ENCODE data around the gene ATP5F1A. TPM values are rescaled to one million over a fixed set of nuclear protein-coding genes. Genes with fewer than 3 reads are reported as not detected.

The ATP5F1A gene
- total RNA-seq, 1 experiment from 2014 or later: 625 TPM

DNA sequence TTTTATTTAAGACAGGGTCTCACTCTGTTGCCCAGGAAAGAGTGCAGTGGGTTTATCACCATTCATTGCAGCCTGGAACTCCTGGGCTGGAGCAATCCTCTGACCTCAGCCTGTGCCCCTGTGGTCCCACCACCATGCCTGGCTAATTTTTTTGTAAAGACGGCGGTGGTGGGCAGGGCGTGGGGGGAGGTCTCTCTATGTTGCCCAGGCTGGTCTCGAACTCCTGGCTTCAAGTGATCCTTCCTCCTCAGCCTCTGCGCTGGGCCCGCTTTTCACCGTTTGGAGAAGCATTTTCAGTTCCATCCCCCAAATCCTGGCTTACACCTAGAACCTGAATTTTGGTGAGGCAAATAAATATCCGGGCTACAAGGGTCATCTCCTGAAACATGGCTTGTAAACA is 1.4 kb upstream of the ATP5F1A start:
- H2BK15ac ChIP-seq (ENCODE audit: low read depth, low read length): no peak overlapping the region
- H3K4me1 ChIP-seq (ENCODE audit: insufficient read depth, low read length): no peaks in the 10 kb centered on the region; the same call in 1 of the 2 replicates
- H4K5ac ChIP-seq (ENCODE audit: insufficient read length, low read depth, low read length): no peak overlapping the region
- no peak overlapping the region for H2BK5ac ChIP-seq (ENCODE audit: insufficient read length, low read length)
- no peak overlapping the region for H3K56ac ChIP-seq (ENCODE audit: insufficient read length, low read depth, low read length)
- no peak overlapping the region for H3K4me2 ChIP-seq (ENCODE audit: insufficient read depth, insufficient read length, low read length)
- H3K27ac ChIP-seq (ENCODE audit: insufficient read length, low read depth, low read length): no peak overlapping the region
- peaks cover 11 to 23% (median 16%) of the 10 kb centered on the region in 3 experiments; a peak in 6 of 7 replicates for H3K36me3 Mint-ChIP-seq (ENCODE audit: insufficient read depth in 1 of 3, low read depth in 3 of 3)
- no peak overlapping the region for H3K18ac ChIP-seq (ENCODE audit: insufficient read length, low read depth, low read length)
- no peak overlapping the region for H3K9ac ChIP-seq (ENCODE audit: extremely low read depth, insufficient read length, low read length)
- H3K9me3 ChIP-seq (ENCODE audit: control insufficient read depth, low read depth, low read length): no peaks in the 10 kb centered on the region
- H3K4ac ChIP-seq (ENCODE audit: low read depth, low read length): no peak overlapping the region
- H4K8ac ChIP-seq (replicated peaks; ENCODE audit: insufficient read length, low read depth, low read length): no peak overlapping the region
- no peaks in the 10 kb centered on the region for H4K20me1 ChIP-seq (ENCODE audit: control insufficient read depth, insufficient read depth, insufficient read length)
- H3K23me2 ChIP-seq (ENCODE audit: insufficient read length, low read depth, low read length, poor library complexity, severe bottlenecking): peaks cover 3% of the 10 kb centered on the region
- H3K9me3 Mint-ChIP-seq: no peaks in the 10 kb centered on the region
- peaks cover 21 to 26% of the 10 kb centered on the region in 2 experiments for H3K4me1 Mint-ChIP-seq
- WGBS (ENCODE audit: extremely low coverage, insufficient read length, low lambda C conversion rate): no CpG with 5 or more reads among the region's 8 CpGs
- no peak overlapping the region for H2AK5ac ChIP-seq (ENCODE audit: insufficient read length, low read length)
- H3K27me3 Mint-ChIP-seq (ENCODE audit: low read depth): no peaks in the 10 kb centered on the region
- H2AFZ ChIP-seq (ENCODE audit: low read length): no peak overlapping the region
- H3K79me1 ChIP-seq (ENCODE audit: insufficient read depth, low read depth, low read length, poor library complexity, severe bottlenecking): no peaks in the 10 kb centered on the region
- TF ChIP-seq, protein P1, sequence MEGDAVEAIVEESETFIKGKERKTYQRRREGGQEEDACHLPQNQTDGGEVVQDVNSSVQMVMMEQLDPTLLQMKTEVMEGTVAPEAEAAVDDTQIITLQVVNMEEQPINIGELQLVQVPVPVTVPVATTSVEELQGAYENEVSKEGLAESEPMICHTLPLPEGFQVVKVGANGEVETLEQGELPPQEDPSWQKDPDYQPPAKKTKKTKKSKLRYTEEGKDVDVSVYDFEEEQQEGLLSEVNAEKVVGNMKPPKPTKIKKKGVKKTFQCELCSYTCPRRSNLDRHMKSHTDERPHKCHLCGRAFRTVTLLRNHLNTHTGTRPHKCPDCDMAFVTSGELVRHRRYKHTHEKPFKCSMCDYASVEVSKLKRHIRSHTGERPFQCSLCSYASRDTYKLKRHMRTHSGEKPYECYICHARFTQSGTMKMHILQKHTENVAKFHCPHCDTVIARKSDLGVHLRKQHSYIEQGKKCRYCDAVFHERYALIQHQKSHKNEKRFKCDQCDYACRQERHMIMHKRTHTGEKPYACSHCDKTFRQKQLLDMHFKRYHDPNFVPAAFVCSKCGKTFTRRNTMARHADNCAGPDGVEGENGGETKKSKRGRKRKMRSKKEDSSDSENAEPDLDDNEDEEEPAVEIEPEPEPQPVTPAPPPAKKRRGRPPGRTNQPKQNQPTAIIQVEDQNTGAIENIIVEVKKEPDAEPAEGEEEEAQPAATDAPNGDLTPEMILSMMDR (conservative IDR thresholded peaks at IDR 0.05): no peak
- no peak overlapping the region for H4K91ac ChIP-seq (ENCODE audit: insufficient read length, low read depth, low read length)
- H3K14ac ChIP-seq (ENCODE audit: insufficient read depth, low read length): no peak overlapping the region
- H3K23ac ChIP-seq (ENCODE audit: insufficient read length, low read depth, low read length): no peak overlapping the region
- no peak for DNase-seq
- no peak overlapping the region for H2BK120ac ChIP-seq (ENCODE audit: low read depth, low read length, poor library complexity, severe bottlenecking)
- H2BK20ac ChIP-seq (ENCODE audit: low read depth, low read length, poor library complexity, severe bottlenecking): no peak overlapping the region
- H3K27ac Mint-ChIP-seq: no peak overlapping the region
- no peaks in the 10 kb centered on the region for H3K27me3 ChIP-seq (ENCODE audit: insufficient read depth, low read length)
- peaks cover 21% of the 10 kb centered on the region; the same call in 1 of the 2 replicates for H3K79me2 ChIP-seq (ENCODE audit: insufficient read depth, low read length)
- H2BK12ac ChIP-seq (ENCODE audit: insufficient read length, low read depth, low read length): no peak overlapping the region
- no peak overlapping the region for H3T11ph ChIP-seq (ENCODE audit: low read length)
- H3K4me3 Mint-ChIP-seq: no peak overlapping the region; a peak in 1 of 5 replicates
